HepG2 (cell line): ENCODE measurements around the gene MYO5A. TPM values are rescaled to one million over a fixed set of nuclear protein-coding genes. Genes with fewer than 3 reads are reported as not detected.
A peak's percentile ranks its signal among the peaks of the same experiment; 100 is the strongest.

Experiments used
- ATRX ChIP-seq: sonication (generic); formaldehyde crosslinking; IDR thresholded peaks from 2 replicates; pipeline ENCODE4 v1.4.0; 2020; ENCODE audit warnings: missing genetic modification reagents, borderline replicate concordance
- ETV5 ChIP-seq: IDR thresholded peaks from 2 replicates; pipeline ENCODE4 v1.6.1; 2018; ENCODE audit warnings: missing biosample characterization, missing genetic modification reagents, inconsistent platforms, borderline replicate concordance
- HMG20B ChIP-seq: conservative IDR thresholded peaks from 2 replicates; pipeline ENCODE4 v1.6.1; 2016; ENCODE audit warnings: missing genetic modification reagents, missing compliant biosample characterization
- HOXD1 ChIP-seq: sonication (generic); formaldehyde crosslinking; IDR thresholded peaks from 2 replicates; pipeline ENCODE4 v1.5.0; 2020; ENCODE audit warnings: missing genetic modification reagents
- NFE2L1 ChIP-seq: sonication (generic); formaldehyde crosslinking; IDR thresholded peaks from 2 replicates; pipeline ENCODE4 v1.4.0; 2020; ENCODE audit warnings: missing genetic modification reagents, mild to moderate bottlenecking, borderline replicate concordance
- REST ChIP-seq, 2 experiments: IDR thresholded peaks; 2 replicates each; pipeline ENCODE4 v1.6.1; 2011 to 2012; ENCODE audit warnings: low read length in 2 of 2, borderline replicate concordance in 1 of 2, low read depth in 1 of 2, mild to moderate bottlenecking in 1 of 2, moderate library complexity in 1 of 2
- ZBTB10 ChIP-seq: sonication (generic); formaldehyde crosslinking; IDR thresholded peaks from 2 replicates; pipeline ENCODE4 v1.4.0; 2020; ENCODE audit warnings: missing genetic modification reagents, borderline replicate concordance
- ZFAT ChIP-seq: sonication (generic); formaldehyde crosslinking; conservative IDR thresholded peaks from 2 replicates; pipeline ENCODE4 v1.8.1; 2023; ENCODE audit warnings: missing genetic modification reagents, inconsistent platforms
- ZNF20 ChIP-seq: sonication (generic); formaldehyde crosslinking; IDR thresholded peaks from 2 replicates; pipeline ENCODE4 v1.4.0; 2020; ENCODE audit warnings: mild to moderate bottlenecking, moderate library complexity, missing genetic modification reagents
- ZNF468 ChIP-seq: sonication (generic); formaldehyde crosslinking; IDR thresholded peaks from 2 replicates; pipeline ENCODE4 v1.8.0; 2022; ENCODE audit warnings: mild to moderate bottlenecking, moderate library complexity, missing genetic modification reagents
- ZNF563 ChIP-seq: sonication (generic); formaldehyde crosslinking; IDR thresholded peaks from 2 replicates; pipeline ENCODE4 v1.8.0; 2022; ENCODE audit warnings: mild to moderate bottlenecking, moderate library complexity, missing genetic modification reagents
- ZNF816 ChIP-seq: sonication (generic); formaldehyde crosslinking; IDR thresholded peaks from 2 replicates; pipeline ENCODE4 v1.8.0; 2022; ENCODE audit warnings: missing genetic modification reagents, mild to moderate bottlenecking, borderline replicate concordance
- polyA plus RNA-seq, 8 experiments: library from polyadenylated mRNA; depleted of rRNA in 3 of 8; stranded (reverse) in 7 of 8; unstranded in 1 of 8; fragments of >200 nt; fragmentation: Illumina TruSeq in 4 of 8; extraction: Trizol in 4 of 8; gene quantifications; 2 replicates each; pipeline versions ENCODE4 v1.2.1 to v1.2.3, GENCODE V29; 2011 to 2016; ENCODE audit warnings: low read depth in 4 of 8, missing spikeins in 1 of 8, mixed read lengths in 1 of 8; ENCODE audit not compliant: insufficient read depth in 1 of 8
- total RNA-seq, 5 experiments: library from RNA; depleted of rRNA; stranded (reverse); fragments of >200 nt; fragmentation: Illumina TruSeq; extraction: Trizol; gene quantifications; 2 replicates each; pipeline ENCODE4 v1.2.3, GENCODE V29; 2016; ENCODE audit warnings: low read depth in 1 of 5
- TF ChIP-seq, protein P1 (sequence below): sonication (generic); formaldehyde crosslinking; IDR thresholded peaks from 2 replicates; pipeline ENCODE4 v1.9.0; 2021; ENCODE audit warnings: missing genetic modification reagents, borderline replicate concordance
- TF ChIP-seq, protein P2 (sequence below): IDR thresholded peaks from 2 replicates; pipeline ENCODE4 v1.6.1; 2018; ENCODE audit warnings: missing genetic modification reagents, mild to moderate bottlenecking, missing compliant biosample characterization
- TF ChIP-seq, protein P3 (sequence below): fragments of 450-650 bp; IDR thresholded peaks from 2 replicates; pipeline ENCODE4 v1.6.1; 2016

Gene MYO5A
- total and polyA plus RNA-seq, 2 of the 13 experiments (the other 11 are each of a cell fraction or from before 2014, with no cell fraction given), result 2.8 to 4.8 TPM

GRCh38 chr15:52288051-52288942 lies 240.4 kb downstream of the MYO5A start (continued):
- TF ChIP-seq, protein P1, sequence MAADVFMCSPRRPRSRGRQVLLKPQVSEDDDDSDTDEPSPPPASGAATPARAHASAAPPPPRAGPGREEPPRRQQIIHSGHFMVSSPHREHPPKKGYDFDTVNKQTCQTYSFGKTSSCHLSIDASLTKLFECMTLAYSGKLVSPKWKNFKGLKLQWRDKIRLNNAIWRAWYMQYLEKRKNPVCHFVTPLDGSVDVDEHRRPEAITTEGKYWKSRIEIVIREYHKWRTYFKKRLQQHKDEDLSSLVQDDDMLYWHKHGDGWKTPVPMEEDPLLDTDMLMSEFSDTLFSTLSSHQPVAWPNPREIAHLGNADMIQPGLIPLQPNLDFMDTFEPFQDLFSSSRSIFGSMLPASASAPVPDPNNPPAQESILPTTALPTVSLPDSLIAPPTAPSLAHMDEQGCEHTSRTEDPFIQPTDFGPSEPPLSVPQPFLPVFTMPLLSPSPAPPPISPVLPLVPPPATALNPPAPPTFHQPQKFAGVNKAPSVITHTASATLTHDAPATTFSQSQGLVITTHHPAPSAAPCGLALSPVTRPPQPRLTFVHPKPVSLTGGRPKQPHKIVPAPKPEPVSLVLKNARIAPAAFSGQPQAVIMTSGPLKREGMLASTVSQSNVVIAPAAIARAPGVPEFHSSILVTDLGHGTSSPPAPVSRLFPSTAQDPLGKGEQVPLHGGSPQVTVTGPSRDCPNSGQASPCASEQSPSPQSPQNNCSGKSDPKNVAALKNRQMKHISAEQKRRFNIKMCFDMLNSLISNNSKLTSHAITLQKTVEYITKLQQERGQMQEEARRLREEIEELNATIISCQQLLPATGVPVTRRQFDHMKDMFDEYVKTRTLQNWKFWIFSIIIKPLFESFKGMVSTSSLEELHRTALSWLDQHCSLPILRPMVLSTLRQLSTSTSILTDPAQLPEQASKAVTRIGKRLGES (CRISPR knock-in tag), result no peak
- TF ChIP-seq ETV5 (peak; percentile 73; the same call in 1 of the 2 replicates), ZNF20 (CRISPR knock-in tag) (no peak), REST (IDR thresholded peaks at IDR 0.05; ENCODE audit: borderline replicate concordance in 1 of 2, low read depth in 1 of 2, low read length in 2 of 2) (peak in 1 of 2 experiments; percentile 33; a peak in 2 of 4 replicates), HOXD1 (peak; percentile 77), ATRX (no peak), ZNF816 (CRISPR knock-in tag) (no peak), HMG20B (CRISPR knock-in tag) (peak; percentile 84), ZFAT (CRISPR knock-in tag) (no peak), ZNF468 (no peak), ZBTB10 (CRISPR knock-in tag) (no peak; the same call in 1 of the 2 replicates), ZNF563 (CRISPR knock-in tag) (peak; percentile 52; the same call in 1 of the 2 replicates), NFE2L1 (no peak)
- TF ChIP-seq, protein P2, sequence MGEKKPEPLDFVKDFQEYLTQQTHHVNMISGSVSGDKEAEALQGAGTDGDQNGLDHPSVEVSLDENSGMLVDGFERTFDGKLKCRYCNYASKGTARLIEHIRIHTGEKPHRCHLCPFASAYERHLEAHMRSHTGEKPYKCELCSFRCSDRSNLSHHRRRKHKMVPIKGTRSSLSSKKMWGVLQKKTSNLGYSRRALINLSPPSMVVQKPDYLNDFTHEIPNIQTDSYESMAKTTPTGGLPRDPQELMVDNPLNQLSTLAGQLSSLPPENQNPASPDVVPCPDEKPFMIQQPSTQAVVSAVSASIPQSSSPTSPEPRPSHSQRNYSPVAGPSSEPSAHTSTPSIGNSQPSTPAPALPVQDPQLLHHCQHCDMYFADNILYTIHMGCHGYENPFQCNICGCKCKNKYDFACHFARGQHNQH (CRISPR knock-in tag), result peak; percentile 89
- TF ChIP-seq, protein P3, sequence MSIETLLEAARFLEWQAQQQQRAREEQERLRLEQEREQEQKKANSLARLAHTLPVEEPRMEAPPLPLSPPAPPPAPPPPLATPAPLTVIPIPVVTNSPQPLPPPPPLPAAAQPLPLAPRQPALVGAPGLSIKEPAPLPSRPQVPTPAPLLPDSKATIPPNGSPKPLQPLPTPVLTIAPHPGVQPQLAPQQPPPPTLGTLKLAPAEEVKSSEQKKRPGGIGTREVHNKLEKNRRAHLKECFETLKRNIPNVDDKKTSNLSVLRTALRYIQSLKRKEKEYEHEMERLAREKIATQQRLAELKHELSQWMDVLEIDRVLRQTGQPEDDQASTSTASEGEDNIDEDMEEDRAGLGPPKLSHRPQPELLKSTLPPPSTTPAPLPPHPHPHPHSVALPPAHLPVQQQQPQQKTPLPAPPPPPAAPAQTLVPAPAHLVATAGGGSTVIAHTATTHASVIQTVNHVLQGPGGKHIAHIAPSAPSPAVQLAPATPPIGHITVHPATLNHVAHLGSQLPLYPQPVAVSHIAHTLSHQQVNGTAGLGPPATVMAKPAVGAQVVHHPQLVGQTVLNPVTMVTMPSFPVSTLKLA, result peak; percentile 51
